ENCODE results near the gene COL6A1.

GRCh38 chr21:45986316-45987051, 4.9 kb downstream of the COL6A1 start:
- no peak for TF ChIP-seq SIN3A (IDR thresholded peaks at IDR 0.05; ENCODE audit: borderline replicate concordance, insufficient read depth, low read length)
- no peak for TF ChIP-seq TAF1 (IDR thresholded peaks at IDR 0.05; ENCODE audit: borderline replicate concordance, insufficient read depth, low read length)
- no peak for TF ChIP-seq REST (IDR thresholded peaks at IDR 0.05; ENCODE audit: insufficient read depth in 1 of 2, low read depth in 2 of 2, low read length in 2 of 2)
- no peak for TF ChIP-seq POLR2AphosphoS5 (IDR thresholded peaks at IDR 0.05; ENCODE audit: low read depth, low read length)

Data from PFSK-1 (cell line).